IMR-90 (cell line): ENCODE measurements around the gene TMEM163. TPM values are rescaled to one million over a fixed set of nuclear protein-coding genes. Genes with fewer than 3 reads are reported as not detected.

Source experiments
- ATAC-seq: fragments of 200-7000 bp; cut with Tn5 transposase; 2 replicates; pipeline ENCODE4 v1.9.1; 2020; ENCODE audit warnings: low read depth, mild to moderate bottlenecking, moderate library complexity
- BruUV-seq: library from RNA; stranded (reverse); fragments of 400-500 nt; replicated peaks from 2 replicates; lab custom pipeline; 2021; lab: Mats Ljungman, UMichigan
- CTCF ChIA-PET: fragments of 300-600 bp; formaldehyde crosslinking; extraction: SDS; loops from one replicate; lab custom pipeline; 2021; ENCODE audit warnings: antibody characterized with exemption; lab: Yijun Ruan, JAX
- POLR2A ChIA-PET: fragments of 300-600 bp; sonication (Branson Sonifier 250); formaldehyde crosslinking; loops from one replicate; lab custom pipeline; 2022; ENCODE audit warnings: antibody characterized with exemption; ENCODE audit not compliant: unreplicated experiment; lab: Charles Lee
- DNase-seq: peaks from one replicate; pipeline ENCODE4 v3.0.0; 2013
- H2AFZ ChIP-seq: replicated peaks from 2 replicates; pipeline ENCODE3; 2013; ENCODE audit warnings: low read length, mild to moderate bottlenecking; ENCODE audit not compliant: poor library complexity
- H2AK5ac ChIP-seq: 2 replicates; pipeline ENCODE4 v1.6.1; 2013; ENCODE audit warnings: low read depth, low read length, inconsistent platforms
- H2AK9ac ChIP-seq: replicated peaks from 2 replicates; pipeline ENCODE3; 2013; ENCODE audit warnings: mild to moderate bottlenecking, low read depth, low read length, moderate library complexity; ENCODE audit not compliant: poor library complexity
- H2BK120ac ChIP-seq: 2 replicates; pipeline ENCODE4 v1.6.1; 2013; ENCODE audit warnings: low read depth, low read length, inconsistent platforms
- H2BK15ac ChIP-seq: 3 replicates; pipeline ENCODE4 v1.6.1; 2013; ENCODE audit warnings: low read depth, low read length, inconsistent platforms
- H2BK20ac ChIP-seq: 2 replicates; pipeline ENCODE4 v1.6.1; 2013; ENCODE audit warnings: low read depth, mild to moderate bottlenecking, inconsistent platforms, low read length, moderate library complexity
- H2BK5ac ChIP-seq: 2 replicates; pipeline ENCODE4 v1.6.1; 2013; ENCODE audit warnings: mild to moderate bottlenecking, low read depth, low read length, inconsistent platforms; ENCODE audit not compliant: poor library complexity, severe bottlenecking
- H3K14ac ChIP-seq: replicated peaks from 2 replicates; pipeline ENCODE4 v1.6.1; 2013; ENCODE audit warnings: low read depth, low read length, inconsistent platforms
- H3K18ac ChIP-seq: 2 replicates; pipeline ENCODE4 v1.6.1; 2013; ENCODE audit warnings: low read depth, low read length, control low read depth
- H3K23ac ChIP-seq: 2 replicates; pipeline ENCODE4 v1.6.1; 2013; ENCODE audit warnings: low read depth, low read length, inconsistent platforms
- H3K27ac ChIP-seq: 2 replicates; pipeline ENCODE4 v1.5.1; 2013; ENCODE audit warnings: mild to moderate bottlenecking, control low read depth, low read length; ENCODE audit not compliant: insufficient read depth
- H3K27me3 ChIP-seq: 2 replicates; pipeline ENCODE4 v1.6.1; 2013; ENCODE audit warnings: low read length; ENCODE audit not compliant: control insufficient read depth, insufficient read depth
- H3K36me3 ChIP-seq: 2 replicates; pipeline ENCODE4 v1.6.1; 2013; ENCODE audit warnings: low read length, mixed read lengths; ENCODE audit not compliant: control insufficient read depth, insufficient read depth
- H3K4ac ChIP-seq: 2 replicates; pipeline ENCODE4 v1.6.1; 2013; ENCODE audit warnings: low read depth, low read length, inconsistent platforms
- H3K4me1 ChIP-seq: 2 replicates; pipeline ENCODE4 v1.6.1; 2013; ENCODE audit warnings: low read length, mixed read lengths; ENCODE audit not compliant: control insufficient read depth, insufficient read depth
- H3K4me2 ChIP-seq: 2 replicates; pipeline ENCODE4 v1.6.1; 2013; ENCODE audit warnings: low read depth, mild to moderate bottlenecking, control low read depth, low read length, moderate library complexity
- H3K4me3 ChIP-seq: 2 replicates; pipeline ENCODE4 v1.5.1; 2013; ENCODE audit warnings: low read depth, mild to moderate bottlenecking, control low read depth, low read length, moderate library complexity; ENCODE audit not compliant: insufficient read depth
- H3K56ac ChIP-seq: 2 replicates; pipeline ENCODE4 v1.6.1; 2013; ENCODE audit warnings: low read length, inconsistent platforms; ENCODE audit not compliant: insufficient read depth; ENCODE audit errors: extremely low read depth
- H3K79me1 ChIP-seq, 2 experiments: 2 replicates each; pipeline ENCODE4 v1.6.1; 2013; ENCODE audit warnings: low read length in 2 of 2, inconsistent platforms in 1 of 2, low read depth in 1 of 2
- H3K9ac ChIP-seq: 2 replicates; pipeline ENCODE4 v1.6.1; 2013; ENCODE audit warnings: low read depth, low read length, control low read depth
- H3K9me1 ChIP-seq: 2 replicates; pipeline ENCODE4 v1.6.1; 2013; ENCODE audit warnings: low read length, inconsistent platforms; ENCODE audit not compliant: insufficient read depth
- H3K9me3 ChIP-seq: 2 replicates; pipeline ENCODE4 v1.6.1; 2013; ENCODE audit warnings: low read length; ENCODE audit not compliant: control insufficient read depth, insufficient read depth
- H4K20me1 ChIP-seq: 2 replicates; pipeline ENCODE4 v1.6.1; 2013; ENCODE audit warnings: low read length, inconsistent platforms; ENCODE audit not compliant: insufficient read depth
- H4K5ac ChIP-seq: 2 replicates; pipeline ENCODE4 v1.6.1; 2013; ENCODE audit warnings: mild to moderate bottlenecking, low read depth, low read length, control low read depth
- H4K8ac ChIP-seq, 2 experiments: 2 replicates each; pipeline ENCODE4 v1.6.1; 2013; ENCODE audit warnings: low read depth in 2 of 2, low read length in 2 of 2, control low read depth in 1 of 2, inconsistent platforms in 1 of 2
- H4K91ac ChIP-seq: 2 replicates; pipeline ENCODE4 v1.6.1; 2013; ENCODE audit warnings: low read depth, low read length, inconsistent platforms; ENCODE audit not compliant: insufficient read depth
- BHLHE40 ChIP-seq: fragments of 150-350 bp; IDR thresholded peaks from 2 replicates; pipeline ENCODE4 v1.6.1; 2016; ENCODE audit warnings: mild to moderate bottlenecking, low read depth, low read length
- CEBPB ChIP-seq: IDR thresholded peaks from 2 replicates; pipeline ENCODE4 v1.6.1; 2012; ENCODE audit warnings: low read depth, low read length, improper control_type of control experiment
- CHD1 ChIP-seq: IDR thresholded peaks from 2 replicates; pipeline ENCODE4 v1.6.1; 2012; ENCODE audit warnings: low read depth, low read length, improper control_type of control experiment
- ELK1 ChIP-seq: fragments of 150-350 bp; IDR thresholded peaks from 2 replicates; pipeline ENCODE4 v1.6.1; 2016; ENCODE audit warnings: low read depth, mild to moderate bottlenecking, low read length, moderate library complexity, borderline replicate concordance
- FOS ChIP-seq: fragments of 150-350 bp; IDR thresholded peaks from 2 replicates; pipeline ENCODE4 v1.6.1; 2016; ENCODE audit warnings: low read depth, low read length
- MAFK ChIP-seq: IDR thresholded peaks from 2 replicates; pipeline ENCODE4 v1.6.1; 2012; ENCODE audit warnings: low read depth, low read length, improper control_type of control experiment
- MAZ ChIP-seq: IDR thresholded peaks from 2 replicates; pipeline ENCODE4 v1.6.1; 2012; ENCODE audit warnings: low read depth, mild to moderate bottlenecking, low read length, improper control_type of control experiment, moderate library complexity, borderline replicate concordance
- MXI1 ChIP-seq: IDR thresholded peaks from 2 replicates; pipeline ENCODE4 v1.6.1; 2012; ENCODE audit warnings: low read depth, mild to moderate bottlenecking, low read length, moderate library complexity, borderline replicate concordance
- POLR2A ChIP-seq: IDR thresholded peaks from 2 replicates; pipeline ENCODE4 v1.6.1; 2012; ENCODE audit warnings: mild to moderate bottlenecking, low read depth, low read length
- RAD21 ChIP-seq: IDR thresholded peaks from 2 replicates; pipeline ENCODE4 v1.6.1; 2012; ENCODE audit warnings: low read length, improper control_type of control experiment
- RCOR1 ChIP-seq: IDR thresholded peaks from 2 replicates; pipeline ENCODE4 v1.6.1; 2012; ENCODE audit warnings: mild to moderate bottlenecking, low read length, improper control_type of control experiment; ENCODE audit not compliant: insufficient replicate concordance
- RFX5 ChIP-seq: IDR thresholded peaks from 2 replicates; pipeline ENCODE4 v1.8.0; 2012; ENCODE audit warnings: low read depth, mild to moderate bottlenecking, low read length, moderate library complexity
- SMC3 ChIP-seq: fragments of 150-350 bp; IDR thresholded peaks from 2 replicates; pipeline ENCODE4 v1.6.1; 2016; ENCODE audit warnings: low read depth, mild to moderate bottlenecking, antibody characterized with exemption, low read length, moderate library complexity
- USF2 ChIP-seq: fragments of 150-350 bp; IDR thresholded peaks from 2 replicates; pipeline ENCODE4 v1.6.1; 2017; ENCODE audit warnings: mild to moderate bottlenecking, antibody characterized with exemption, low read length, low read depth
- WGBS, 2 experiments: methylation state at CpG; one replicate each; pipeline versions ENCODE4 v1.1.5 to v1.1.7; 2013; ENCODE audit warnings: missing lambda C conversion rate in 2 of 2; ENCODE audit not compliant: insufficient read length in 1 of 2; ENCODE audit errors: extremely low coverage in 2 of 2; 5-methylcytosine and 5-hydroxymethylcytosine counted together
- dilution Hi-C: fragments of 300-500 bp; cut with HindIII; formaldehyde crosslinking; loops from one replicate; pipeline ENCODE4 v1.14.3; 2018; ENCODE audit warnings: low sequenced_read_pairs; ENCODE audit not compliant: unreplicated experiment
- in situ Hi-C: fragments of 300-500 bp; cut with MboI; formaldehyde crosslinking; loops from 3 replicates; pipeline ENCODE4 v1.14.3; 2019; ENCODE audit warnings: low sequenced_read_pairs, inconsistent platforms, mixed read lengths
- intact Hi-C: fragments of 100-400 bp; cut with micrococcal nuclease; formaldehyde crosslinking; loops from 2 replicates; pipeline ENCODE4 v1.10.0; 2022
- polyA plus RNA-seq, 3 experiments: library from polyadenylated mRNA; depleted of rRNA; stranded (reverse); fragments of >200 nt; gene quantifications; 2 replicates each; pipeline ENCODE4 v1.2.3, GENCODE V29; 2012; ENCODE audit warnings: low replicate concordance in 1 of 3
- total RNA-seq: library from RNA; depleted of rRNA; stranded (reverse); fragments of >200 nt; gene quantifications from 2 replicates; pipeline ENCODE4 v1.2.3, GENCODE V29; 2012

TMEM163 gene
- total and polyA plus RNA-seq, 2 of the 4 experiments (the other 2 are of a cell fraction) = not detected

GRCh38 chr2:134758633-134759032 is 39.8 kb upstream of the TMEM163 start:
- Histone ChIP-seq H3K9me3 (no peaks in the 10 kb centered on the region), H3K4me3 (no peak overlapping the region), H4K20me1 (no peaks in the 10 kb centered on the region), H2BK20ac (no peak overlapping the region), H2AK5ac (no peak overlapping the region), H3K56ac (no peak overlapping the region), H4K8ac (no peak overlapping the region), H3K9me1 (no peaks in the 10 kb centered on the region), H4K91ac (no peak overlapping the region), H3K4ac (no peak overlapping the region), H3K4me1 (no peaks in the 10 kb centered on the region), H4K5ac (no peak overlapping the region), H3K27me3 (peaks cover 1% of the 10 kb centered on the region; the same call in 1 of the 2 replicates), H3K23ac (no peak overlapping the region), H3K27ac (no peak overlapping the region), H2AK9ac (no peak overlapping the region), H2BK15ac (no peak overlapping the region), H3K14ac (no peak overlapping the region), H3K18ac (no peak overlapping the region), H3K4me2 (no peak overlapping the region), H3K36me3 (no peaks in the 10 kb centered on the region), H2BK5ac (no peak overlapping the region), H2BK120ac (no peak overlapping the region), H3K9ac (no peak overlapping the region), H2AFZ (no peak overlapping the region), H3K79me1 (no peaks in the 10 kb centered on the region)
- DNase-seq = no peak
- intact Hi-C loops (no loop called here), dilution Hi-C loops (no loop called here), in situ Hi-C loops (no loop called here)
- POLR2A ChIA-PET = no interaction called here
- CTCF ChIA-PET = no interaction called here
- TF ChIP-seq CEBPB (no peak), ELK1 (no peak), RCOR1 (no peak), MXI1 (no peak), USF2 (no peak), SMC3 (no peak), CHD1 (no peak), BHLHE40 (no peak), FOS (no peak), MAZ (no peak), POLR2A (no peak), RFX5 (no peak), MAFK (no peak), RAD21 (no peak)
- no TSS peak for BruUV-seq
- no CpG with 5 or more reads among the region's 1 CpG for WGBS, 2 experiments
- no peak for ATAC-seq
